CD4-positive, alpha-beta T cell treated with Interleukin-4 for 4 hours (primary cell): ENCODE measurements around the gene CCDC68.

Experiments
- DNase-seq: peaks from one replicate; pipeline ENCODE4 v3.0.0-alpha.2; 2020

Gene CCDC68

DNA sequence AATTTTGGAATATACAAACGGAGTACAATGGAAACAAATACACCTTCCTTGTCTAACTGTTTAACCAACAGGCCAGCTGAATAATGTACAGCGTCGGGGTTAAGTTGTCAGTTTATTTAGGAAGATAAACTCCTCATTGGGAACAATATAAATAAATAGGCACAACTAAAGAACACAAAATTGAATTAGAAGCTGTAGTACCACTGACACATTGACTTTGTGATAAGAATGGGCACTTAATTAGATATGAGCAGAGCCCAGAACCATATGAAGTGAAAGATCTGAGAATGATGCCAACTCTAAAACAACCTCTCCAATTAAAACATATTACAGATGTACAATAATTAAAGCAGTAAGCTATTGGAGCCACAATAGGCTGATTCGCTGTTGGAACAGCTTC lies 44.4 kb downstream of the CCDC68 start:
- no peak for DNase-seq

DNA sequence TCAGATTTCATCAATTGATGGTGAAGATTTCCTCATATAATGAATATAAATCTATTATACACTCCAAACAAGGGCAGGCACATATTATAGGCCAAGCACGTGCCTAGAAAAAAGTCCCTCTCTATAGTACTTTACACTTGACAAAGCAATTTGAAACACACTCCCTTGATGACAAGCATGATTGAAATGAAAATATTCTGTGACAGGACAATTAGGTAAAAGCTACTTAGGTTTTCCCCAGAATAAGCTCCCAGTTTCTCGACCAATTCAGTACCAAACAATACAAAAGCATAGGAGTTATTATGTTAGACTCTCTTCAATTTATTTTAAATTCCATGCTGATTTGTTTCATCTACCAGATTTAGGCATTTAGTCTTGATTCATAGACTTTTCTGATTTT lies 47.7 kb downstream of the CCDC68 start:
- DNase-seq: no peak

DNA sequence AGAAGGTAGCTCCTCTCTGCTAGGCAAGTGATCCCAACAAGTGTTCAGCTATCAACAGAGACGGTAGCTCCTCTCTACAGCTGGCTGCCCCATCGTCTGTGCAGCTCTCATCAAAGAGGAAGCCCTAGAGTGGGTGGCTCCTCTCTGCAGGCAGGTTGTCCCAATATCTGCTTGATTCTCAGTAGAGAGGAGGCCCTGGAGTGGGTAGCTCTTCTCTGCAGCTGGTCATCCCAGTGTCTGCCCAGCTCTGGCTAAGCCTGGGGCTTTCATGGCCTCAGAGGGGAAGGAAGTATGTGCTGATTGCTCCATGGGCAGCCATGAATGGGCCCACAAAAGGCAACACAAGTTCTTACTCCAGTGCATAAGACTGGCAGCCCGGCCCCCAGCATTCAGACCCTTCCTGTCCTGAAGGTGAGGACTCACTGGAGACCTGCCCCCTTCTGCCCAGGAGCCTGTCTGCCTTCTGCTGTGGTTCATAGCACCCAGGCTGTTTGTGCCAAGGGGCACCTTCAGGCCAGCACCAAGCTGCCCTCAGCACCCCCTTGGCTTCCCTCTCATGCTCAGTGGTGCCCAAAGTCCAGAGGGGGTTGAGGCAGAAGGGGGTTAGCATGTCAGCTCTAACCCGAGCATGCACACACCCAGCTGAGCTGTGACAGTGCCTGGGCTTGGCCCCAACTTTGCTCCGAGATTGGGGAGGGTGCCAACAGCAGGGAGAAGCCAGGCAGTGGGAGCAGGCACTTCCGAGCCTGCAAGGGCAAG lies 48.9 kb downstream of the CCDC68 start:
- DNase-seq: no peak

DNA sequence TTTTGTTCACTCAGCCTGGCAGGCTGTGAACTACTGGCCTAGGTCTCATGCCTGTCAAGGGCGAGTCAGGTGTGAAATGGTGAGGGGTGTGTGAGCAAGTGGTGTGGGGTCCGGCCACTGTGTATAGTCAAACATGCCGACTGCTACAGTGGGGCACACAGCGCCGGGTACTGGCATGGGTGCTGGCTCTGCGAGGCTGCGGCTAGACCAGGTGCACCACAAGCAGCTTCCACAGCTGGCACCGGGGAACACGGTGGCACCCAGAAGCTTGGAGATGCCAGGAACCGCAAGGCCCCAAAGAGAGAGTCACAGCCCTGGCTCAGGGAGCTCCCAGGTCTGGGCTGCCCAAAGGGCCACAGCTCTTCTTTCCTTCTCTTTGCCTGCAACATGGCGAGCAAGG lies 49.7 kb downstream of the CCDC68 start:
- no peak for DNase-seq

DNA sequence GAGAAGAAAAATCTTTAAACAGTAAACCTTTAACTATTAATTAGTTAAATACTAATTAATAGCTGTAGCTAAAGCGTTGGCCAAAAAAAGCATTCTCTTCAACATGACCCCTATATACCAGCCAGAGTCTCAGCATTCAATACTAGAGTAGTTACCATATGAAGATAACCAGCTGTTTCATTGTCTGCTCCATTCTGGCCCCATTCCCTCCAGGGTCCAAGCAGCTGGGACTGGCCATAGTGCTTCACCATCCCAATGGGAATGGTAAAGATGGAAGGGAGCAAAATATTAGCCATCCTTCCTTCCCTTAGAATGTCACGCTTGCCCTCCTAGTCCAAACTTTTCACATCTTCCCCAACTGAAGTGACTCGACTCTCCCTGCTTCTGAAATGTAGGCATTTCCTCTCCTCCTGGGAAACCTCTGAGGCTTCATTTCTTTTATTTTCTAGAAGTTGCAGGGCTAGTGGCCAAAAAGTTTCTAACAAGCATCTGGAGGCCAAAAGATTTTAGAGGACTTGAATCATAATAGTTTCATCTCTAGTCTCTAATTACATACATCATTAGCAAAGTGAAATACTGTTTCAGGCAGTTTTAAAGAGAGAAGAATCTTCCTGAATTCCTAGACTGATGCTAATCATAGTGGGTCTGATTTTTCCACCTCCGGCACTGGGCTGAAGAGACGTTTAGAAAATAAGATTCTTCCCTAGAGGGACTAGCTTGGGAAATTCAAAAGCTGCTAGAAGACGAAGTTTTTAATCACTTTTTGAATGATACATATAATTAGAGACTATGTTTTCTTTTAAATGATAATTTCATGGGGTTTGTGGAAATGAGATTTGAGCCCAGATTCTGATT lies 52.7 kb downstream of the CCDC68 start:
- no peak for DNase-seq

DNA sequence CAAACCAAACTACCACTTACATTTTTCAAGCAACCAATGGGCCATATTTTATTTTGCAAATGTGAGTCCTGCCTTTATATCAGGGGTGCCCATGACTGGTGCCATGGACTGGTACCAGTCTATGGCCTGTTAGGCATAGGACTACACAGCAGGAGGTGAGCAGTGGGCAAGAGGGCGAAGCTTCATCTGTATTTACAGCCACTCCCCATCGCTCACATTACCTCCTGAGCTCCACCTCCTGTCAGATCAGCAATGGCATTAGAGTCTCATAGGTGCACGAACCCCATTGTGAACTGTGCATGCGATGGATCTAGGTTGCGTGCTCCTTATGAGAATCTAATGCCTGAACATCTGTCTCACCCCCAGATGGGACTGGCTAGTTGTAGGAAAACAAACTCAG lies 53.6 kb downstream of the CCDC68 start:
- DNase-seq: no peak

DNA sequence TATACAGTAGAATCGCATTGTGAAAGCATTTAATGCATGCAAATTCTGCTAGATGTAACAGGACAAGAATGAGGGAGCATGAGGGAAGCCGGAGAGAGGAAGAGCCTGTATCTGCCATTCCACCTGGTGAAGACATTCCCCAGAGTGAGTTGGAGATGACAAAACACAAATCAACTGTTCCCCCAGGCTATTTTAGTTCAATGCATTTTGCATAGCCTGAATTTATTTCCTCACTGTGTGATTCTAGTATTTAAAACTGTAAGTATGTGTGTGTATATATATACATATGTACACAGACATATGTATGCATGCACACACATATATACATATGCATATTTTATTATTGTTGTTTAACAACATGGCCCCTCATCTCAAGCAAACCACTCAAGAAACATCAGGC lies 54.7 kb downstream of the CCDC68 start:
- DNase-seq: no peak

DNA sequence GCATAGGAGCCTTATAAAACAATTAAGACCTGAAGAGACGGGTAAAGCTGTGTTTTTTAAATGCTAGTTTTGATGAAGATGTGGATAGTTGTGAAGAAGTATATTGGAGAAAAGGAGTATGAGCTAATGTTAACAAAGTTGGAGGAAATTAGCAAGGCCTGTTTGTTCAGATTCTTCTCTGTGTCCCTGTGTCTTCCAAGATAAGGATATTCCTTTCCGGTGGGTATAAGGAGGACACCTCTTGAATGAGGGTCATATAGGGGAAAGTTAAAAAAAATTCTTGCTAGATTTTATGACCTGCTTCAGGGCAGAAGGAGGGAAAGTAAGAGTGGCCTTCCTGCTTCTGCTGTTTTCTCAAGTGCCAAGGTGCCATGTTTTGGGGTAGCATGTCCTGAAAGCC lies 59.0 kb downstream of the CCDC68 start:
- DNase-seq: no peak

DNA sequence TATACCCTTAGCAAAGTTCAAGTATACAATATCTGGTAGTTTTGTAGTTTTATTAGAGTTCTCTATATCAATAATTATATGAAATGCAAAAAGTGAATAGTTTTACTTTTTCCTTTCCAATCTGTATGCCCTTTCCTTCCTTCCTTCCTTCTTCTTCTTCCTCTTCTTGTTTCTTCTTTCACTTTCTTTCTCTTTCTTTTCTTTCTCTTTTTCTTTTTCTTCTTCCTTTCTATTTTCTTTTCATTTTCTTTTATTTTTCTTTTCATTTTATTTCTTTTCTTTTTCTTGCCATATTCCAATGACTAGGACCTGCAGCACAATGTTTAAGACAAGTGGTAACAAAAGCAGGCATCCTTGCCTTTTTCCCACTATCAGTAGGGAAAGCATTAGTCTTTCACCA lies 59.8 kb downstream of the CCDC68 start:
- no peak for DNase-seq

DNA sequence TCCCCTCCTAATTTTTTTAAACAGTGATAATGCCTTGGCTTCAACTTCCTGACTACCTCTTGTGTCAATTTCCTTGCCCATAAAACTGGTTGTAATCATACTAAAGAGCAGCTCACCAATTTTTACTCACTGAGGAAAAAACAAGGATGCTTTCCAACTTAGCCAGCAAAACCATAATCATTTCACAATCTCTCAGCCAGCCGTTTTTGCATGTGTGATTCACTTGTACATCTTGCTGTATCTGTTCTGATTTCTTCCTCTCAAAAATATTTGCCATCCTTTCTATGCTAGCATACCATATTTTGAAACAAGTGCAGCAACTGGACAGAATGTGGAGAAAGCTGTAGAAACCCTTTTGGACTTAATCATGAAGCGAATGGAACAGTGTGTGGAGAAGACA lies 70.3 kb downstream of the CCDC68 start:
- DNase-seq: no peak

DNA sequence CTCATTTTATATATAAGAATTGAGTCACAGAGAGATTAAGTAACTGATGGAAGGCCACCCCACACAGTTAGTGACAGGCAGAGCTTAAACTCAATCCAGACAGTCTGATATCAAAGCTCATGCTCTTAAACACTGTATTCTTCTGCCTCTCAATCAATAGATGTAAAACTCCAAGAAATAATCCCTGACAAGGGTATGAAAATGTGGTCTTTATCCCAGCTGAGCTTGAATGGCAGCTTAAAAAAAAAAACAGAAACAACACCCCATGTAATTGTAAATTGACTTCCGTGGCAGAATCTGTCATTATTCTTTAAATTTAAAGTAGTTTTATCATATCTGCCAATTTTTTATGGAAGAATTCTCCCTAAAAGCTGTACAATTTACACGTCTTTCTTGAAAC lies 70.9 kb downstream of the CCDC68 start:
- DNase-seq: no peak

DNA sequence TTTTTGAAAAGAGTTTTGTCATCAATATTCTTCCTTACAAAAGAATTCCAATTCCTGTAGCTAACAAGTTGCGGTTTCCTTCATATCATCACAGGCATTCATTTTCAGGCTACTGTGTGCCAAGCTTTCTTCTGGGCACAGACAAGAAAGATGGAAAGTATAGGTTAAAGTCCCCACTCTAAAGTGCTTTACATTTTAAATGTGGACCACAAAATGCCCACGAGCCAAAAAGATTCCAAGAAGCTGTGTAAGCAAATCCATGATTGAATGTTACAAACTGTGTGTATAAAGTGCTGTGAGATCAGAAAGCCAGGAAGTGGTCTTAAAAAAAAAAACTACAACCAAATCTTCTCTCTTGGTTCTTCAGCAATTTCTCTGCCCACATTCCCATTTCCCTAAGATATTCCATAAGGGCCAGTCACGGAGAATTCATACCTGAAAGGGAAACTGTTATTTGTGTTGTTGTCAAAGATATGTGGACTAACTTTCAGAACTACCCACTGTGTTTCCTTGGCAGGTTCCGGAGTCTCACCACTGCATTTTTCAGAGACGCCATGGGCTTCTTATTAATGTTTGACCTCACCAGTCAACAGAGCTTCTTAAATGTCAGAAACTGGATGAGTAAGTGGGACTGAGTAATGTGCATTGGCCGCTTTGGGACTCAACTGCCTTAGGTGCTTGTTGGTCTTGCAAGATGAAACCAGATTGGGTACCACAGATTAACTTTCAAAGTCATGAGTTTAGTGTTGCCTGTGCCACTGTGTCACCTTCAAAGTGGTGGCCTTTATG lies 75.3 kb downstream of the CCDC68 start:
- no peak for DNase-seq

DNA sequence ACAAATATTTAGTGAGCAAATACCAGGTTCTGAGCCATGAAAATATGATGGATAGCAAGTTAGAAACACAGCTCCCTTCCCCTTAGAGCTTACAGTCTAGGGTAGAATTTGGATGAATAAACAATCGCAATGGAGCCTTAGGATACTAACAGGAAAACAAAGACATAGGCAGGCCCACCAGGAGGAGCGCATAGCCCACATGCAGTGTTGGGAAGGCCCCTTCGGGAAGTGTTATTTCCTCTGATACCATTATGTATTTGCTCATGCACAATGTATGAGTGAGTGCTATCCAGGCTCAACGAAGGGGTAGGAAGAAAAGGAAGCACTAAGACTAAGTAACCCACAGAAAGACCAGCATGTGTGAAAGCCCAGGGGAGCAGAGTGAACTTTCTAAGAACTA lies 76.9 kb downstream of the CCDC68 start:
- no peak for DNase-seq

DNA sequence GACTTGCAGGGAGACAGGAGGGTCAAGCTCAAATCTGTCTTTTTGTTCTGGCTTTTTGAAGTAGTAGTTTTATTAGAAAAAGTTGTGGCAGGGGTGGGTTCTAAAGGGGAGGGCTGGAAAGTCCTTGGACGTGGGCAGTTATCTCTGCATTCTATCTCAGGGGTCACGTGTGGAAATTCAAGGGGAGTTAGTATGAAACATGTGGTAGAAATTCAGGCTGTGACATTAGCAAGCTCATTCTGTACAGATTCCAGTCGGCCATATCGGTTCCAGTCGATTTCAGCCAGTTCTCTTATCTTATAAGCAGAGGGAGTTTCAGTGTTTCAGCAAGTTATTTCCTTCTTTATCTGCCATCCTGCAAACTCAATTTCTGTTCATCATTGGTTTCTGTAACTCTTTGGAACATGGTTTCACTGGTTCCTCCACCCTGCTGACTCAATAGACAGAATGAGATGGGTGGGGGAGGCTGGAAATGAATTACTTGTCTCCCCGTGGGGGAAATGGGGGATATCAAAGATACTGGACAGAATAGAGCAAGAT lies 78.0 kb downstream of the CCDC68 start:
- DNase-seq: no peak

DNA sequence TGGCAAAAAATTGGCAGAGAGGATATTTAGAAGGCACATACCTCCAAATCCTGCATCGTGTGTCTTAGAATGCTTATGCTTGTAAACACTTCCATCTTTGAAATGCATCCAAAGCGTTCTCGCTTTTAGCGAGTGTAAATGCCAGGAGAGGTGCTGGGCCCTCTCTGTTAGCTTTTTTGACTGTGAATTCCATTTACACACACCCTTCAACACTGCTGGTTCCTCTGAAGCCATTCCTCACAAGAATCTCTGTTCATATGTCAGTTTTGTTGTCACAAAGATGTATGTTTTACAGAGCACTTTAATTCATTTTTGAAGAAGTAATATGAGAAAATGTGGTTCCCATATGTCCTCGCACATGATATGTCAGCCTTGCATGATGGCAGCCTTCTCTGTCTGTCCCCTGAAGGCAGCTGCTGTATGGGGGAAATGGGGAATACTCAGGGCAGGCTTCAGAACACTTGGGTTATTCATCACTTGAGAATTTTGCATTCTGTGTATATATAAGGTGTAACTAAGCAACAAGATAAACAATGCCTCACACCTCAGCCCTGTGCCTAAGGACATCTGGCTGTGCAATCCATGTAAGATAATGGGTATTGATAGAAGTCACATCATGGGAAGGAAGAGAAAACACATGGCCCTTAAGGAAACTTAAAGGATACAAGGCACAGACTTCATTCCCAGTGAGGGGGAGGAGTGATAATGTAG lies 78.7 kb downstream of the CCDC68 start:
- DNase-seq: no peak

DNA sequence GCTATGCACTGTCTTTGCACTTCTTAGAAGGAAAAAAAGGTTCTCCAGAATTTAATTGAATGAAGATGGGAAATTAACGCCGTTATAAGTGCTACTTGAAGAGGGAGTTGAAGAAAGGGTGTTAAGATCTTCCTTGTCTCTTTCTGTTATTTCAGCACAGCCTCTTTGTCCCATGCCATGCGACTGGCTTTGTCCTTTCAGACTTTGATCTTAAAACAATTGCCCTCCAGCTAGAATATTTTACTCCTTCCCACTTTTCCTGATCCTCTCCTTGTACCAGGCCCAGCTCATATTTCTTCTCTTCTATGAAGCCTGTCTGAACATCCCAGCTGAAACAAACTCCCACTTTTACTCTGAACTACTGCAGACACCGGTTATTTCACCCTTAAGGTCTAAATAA lies 79.6 kb downstream of the CCDC68 start:
- no peak for DNase-seq

DNA sequence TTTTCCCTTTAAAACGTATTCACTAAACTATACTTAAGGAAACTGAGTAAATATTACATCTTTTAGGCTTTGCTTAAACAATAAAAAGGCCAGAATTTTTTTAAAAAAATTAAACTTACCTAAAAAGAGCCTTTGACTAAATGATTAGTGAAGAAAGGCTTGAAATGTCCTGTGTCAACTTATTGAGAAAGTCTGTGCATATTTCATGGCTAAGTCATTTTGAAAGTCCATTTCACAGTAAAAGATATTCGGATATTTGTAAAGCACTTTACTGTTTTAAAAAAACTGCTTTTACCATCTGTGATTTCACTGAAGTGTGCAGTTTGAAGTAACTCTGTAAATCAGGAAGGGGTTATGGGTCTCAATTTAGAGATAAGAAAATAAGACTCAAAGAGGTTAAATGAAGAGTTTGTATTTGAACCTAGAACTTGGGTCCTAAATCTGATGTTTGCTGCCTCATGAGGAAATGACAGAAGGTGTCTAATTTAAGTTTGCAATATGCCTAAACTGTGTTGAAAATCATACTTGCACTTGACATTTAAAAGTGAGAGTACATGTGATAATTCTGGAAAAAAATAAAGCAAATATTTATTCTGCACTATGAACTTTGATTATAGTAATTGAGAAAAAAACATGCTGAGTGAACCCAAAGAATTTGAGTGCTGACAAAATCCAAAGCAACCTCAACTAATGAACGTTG lies 80.5 kb downstream of the CCDC68 start:
- DNase-seq: no peak

DNA sequence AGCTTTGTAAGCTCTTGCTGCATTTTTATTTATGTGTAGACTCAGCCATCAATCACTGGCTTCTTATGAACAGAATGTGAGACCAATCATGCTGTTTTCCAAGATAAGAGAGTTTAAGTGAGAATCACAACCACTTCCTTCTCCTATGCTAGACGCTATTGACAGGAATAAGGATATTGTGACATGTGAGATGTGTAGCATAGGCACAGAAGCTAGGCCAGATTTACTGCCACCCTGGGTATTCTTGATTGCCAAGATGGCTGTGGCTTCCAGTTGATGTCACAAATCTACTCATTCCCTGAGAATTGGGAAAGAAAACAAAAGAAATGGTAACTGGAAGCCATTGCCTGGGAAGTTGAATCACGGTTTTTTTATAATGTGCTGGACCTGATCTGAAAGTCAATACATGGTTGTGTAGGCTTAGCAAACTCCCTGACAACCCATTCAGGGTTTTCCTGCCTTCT lies 81.1 kb downstream of the CCDC68 start:
- no peak for DNase-seq

DNA sequence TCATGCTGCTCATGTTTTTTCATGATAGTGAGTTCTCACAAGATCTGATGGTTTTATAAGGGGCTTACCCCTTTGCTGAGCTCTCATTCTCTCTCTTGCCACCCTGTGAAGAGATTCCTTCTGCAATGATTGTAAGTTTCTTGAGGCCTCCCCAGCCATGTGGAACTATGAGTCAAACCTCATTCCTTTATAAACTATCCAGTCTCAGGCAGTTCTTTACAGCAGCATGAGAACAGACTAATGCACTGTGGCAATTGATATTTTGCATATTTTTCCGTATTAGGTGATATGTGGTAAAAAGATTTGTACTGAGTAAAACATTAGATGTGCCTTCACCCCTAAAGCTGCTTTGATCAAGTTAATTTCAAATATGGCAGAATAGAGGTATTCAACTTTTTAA lies 82.2 kb downstream of the CCDC68 start:
- no peak for DNase-seq

DNA sequence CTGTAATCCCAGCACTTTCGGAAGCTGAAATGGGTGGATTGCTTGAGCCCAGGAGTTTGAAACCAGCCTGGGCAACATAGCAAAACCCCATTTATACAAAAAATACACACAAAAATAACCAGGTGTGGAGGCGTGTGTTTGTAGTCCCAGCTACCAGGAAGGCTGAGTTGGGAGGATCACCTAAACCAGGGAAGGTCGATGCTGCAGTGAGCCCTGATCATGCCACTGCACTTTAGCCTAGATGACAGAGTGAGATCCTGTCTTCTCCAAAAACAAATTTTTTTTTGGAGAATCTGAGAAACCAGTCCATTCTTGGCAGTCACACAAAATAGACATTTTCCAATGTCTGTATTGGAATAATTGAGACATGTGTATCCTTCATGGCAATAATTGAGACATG lies 84.2 kb downstream of the CCDC68 start:
- no peak for DNase-seq

DNA sequence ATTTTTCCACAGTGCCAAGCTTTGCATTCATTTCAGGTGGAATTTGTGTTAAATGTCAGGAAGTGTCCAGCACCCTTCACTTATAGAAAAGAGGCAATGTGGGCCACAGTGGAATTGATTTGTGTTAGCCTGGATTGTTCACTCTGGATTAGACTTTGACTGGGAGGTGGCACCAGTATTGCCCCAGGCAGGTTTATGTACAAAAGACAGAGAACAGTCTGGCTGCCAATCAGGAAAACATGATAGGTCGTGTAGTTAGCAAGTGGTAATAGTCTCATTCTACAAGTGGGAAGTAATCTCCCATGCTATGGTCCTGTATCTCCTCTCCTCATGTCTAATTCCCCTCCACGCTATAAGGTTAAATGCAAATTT lies 85.4 kb downstream of the CCDC68 start:
- no peak for DNase-seq

DNA sequence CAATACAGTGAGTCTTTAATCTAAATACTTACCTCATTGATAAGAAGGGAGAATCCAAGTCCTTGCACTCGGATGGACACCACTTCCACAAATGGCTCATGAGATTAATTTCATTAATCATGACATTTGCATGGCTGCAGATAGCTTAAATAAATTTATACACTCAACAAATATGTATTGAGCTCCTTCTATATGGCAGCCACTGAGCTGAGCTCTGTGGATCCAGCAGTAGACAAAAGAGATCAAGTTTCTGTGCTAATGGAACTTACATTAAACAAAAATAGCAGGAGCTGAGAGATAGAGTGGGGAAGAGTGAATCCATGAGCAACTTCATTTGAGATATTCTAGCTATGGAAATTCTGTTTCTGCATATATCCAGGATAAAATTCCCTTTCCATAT lies 86.6 kb downstream of the CCDC68 start:
- DNase-seq: no peak
